ENCODE results near the gene RGS12. TPM values are rescaled to one million over a fixed set of nuclear protein-coding genes. Genes with fewer than 3 reads are reported as not detected.
A peak's percentile ranks its signal among the peaks of the same experiment; 100 is the strongest.

RGS12 gene
- total RNA-seq, 1 experiment from 2014 or later: 23.1 TPM

GRCh38 chr4:3267576-3268394 is 25.0 kb upstream of the RGS12 start:
- H3K27me3 ChIP-seq (replicated peaks; ENCODE audit: control insufficient read depth, insufficient read depth, low read length): no peaks in the 10 kb centered on the region

GRCh38 chr4:3268395-3269104 is 24.3 kb upstream of the RGS12 start:
- no peak for TF ChIP-seq CTCF (IDR thresholded peaks at IDR 0.05; ENCODE audit: insufficient read depth in 1 of 2, low read depth in 1 of 2, low read length in 1 of 2, severe bottlenecking in 1 of 2, unreplicated experiment in 1 of 2)
- Histone ChIP-seq H3K9me3 (no peaks in the 10 kb centered on the region), H3K4me1 (peaks cover 14% of the 10 kb centered on the region), H3K4me3 (ENCODE audit: low read depth, low read length) (no peak overlapping the region), H3K36me3 (ENCODE audit: control insufficient read depth, insufficient read depth, low read length) (no peaks in the 10 kb centered on the region), H3K27me3 (replicated peaks; ENCODE audit: control insufficient read depth, insufficient read depth, low read length) (no peaks in the 10 kb centered on the region)
- H3K4me1 Mint-ChIP-seq (ENCODE audit: low read depth, unreplicated experiment): no peaks in the 10 kb centered on the region
- H3K36me3 Mint-ChIP-seq (ENCODE audit: insufficient read depth, unreplicated experiment): no peaks in the 10 kb centered on the region
- peak in 1 of 2 experiments; percentile 20 for DNase-seq
- no peaks in the 10 kb centered on the region for H3K9me3 Mint-ChIP-seq (ENCODE audit: unreplicated experiment)
- POLR2A ChIA-PET: no interaction called here
- intact Hi-C loops (cut with micrococcal nuclease; ENCODE audit: unreplicated experiment): no loop called here
- H3K27me3 Mint-ChIP-seq (ENCODE audit: insufficient read depth, unreplicated experiment): peaks cover under 1% of the 10 kb centered on the region
- CTCF ChIA-PET: no interaction called here
- H3K27ac Mint-ChIP-seq (ENCODE audit: unreplicated experiment): no peak overlapping the region
- H3K4me3 Mint-ChIP-seq (ENCODE audit: unreplicated experiment): no peak overlapping the region
- no TSS peak for BruUV-seq (replicated peaks)

More at GRCh38 chr4:3267576-3268394, 25.0 kb upstream of the RGS12 start:
- Mint-ChIP-seq H3K27ac (ENCODE audit: unreplicated experiment) (no peak overlapping the region), H3K4me3 (ENCODE audit: unreplicated experiment) (no peak overlapping the region), H3K4me1 (ENCODE audit: low read depth, unreplicated experiment) (no peaks in the 10 kb centered on the region), H3K36me3 (ENCODE audit: insufficient read depth, unreplicated experiment) (no peaks in the 10 kb centered on the region), H3K27me3 (ENCODE audit: insufficient read depth, unreplicated experiment) (peaks cover 6% of the 10 kb centered on the region), H3K9me3 (ENCODE audit: unreplicated experiment) (no peaks in the 10 kb centered on the region)
- ChIA-PET CTCF (no interaction called here), POLR2A (no interaction called here)
- Histone ChIP-seq H3K9me3 (no peaks in the 10 kb centered on the region), H3K4me1 (peaks cover 14% of the 10 kb centered on the region), H3K4me3 (ENCODE audit: low read depth, low read length) (no peak overlapping the region), H3K36me3 (ENCODE audit: control insufficient read depth, insufficient read depth, low read length) (no peaks in the 10 kb centered on the region)
- intact Hi-C loops (cut with micrococcal nuclease; ENCODE audit: unreplicated experiment): no loop called here
- TF ChIP-seq CTCF (IDR thresholded peaks at IDR 0.05; ENCODE audit: insufficient read depth in 1 of 2, low read depth in 1 of 2, low read length in 1 of 2, severe bottlenecking in 1 of 2, unreplicated experiment in 1 of 2): no peak
- DNase-seq: peak; percentile 47 to 58
- no TSS peak for BruUV-seq (replicated peaks)

GRCh38 chr4:3269105-3269927 is 23.5 kb upstream of the RGS12 start:
- ChIA-PET CTCF (no interaction called here), POLR2A (no interaction called here)
- no TSS peak for BruUV-seq (replicated peaks)
- Mint-ChIP-seq H3K4me3 (ENCODE audit: unreplicated experiment) (no peak overlapping the region), H3K9me3 (ENCODE audit: unreplicated experiment) (no peaks in the 10 kb centered on the region), H3K27ac (ENCODE audit: unreplicated experiment) (no peak overlapping the region), H3K4me1 (ENCODE audit: low read depth, unreplicated experiment) (no peaks in the 10 kb centered on the region), H3K36me3 (ENCODE audit: insufficient read depth, unreplicated experiment) (no peaks in the 10 kb centered on the region), H3K27me3 (ENCODE audit: insufficient read depth, unreplicated experiment) (no peaks in the 10 kb centered on the region)
- intact Hi-C loops (cut with micrococcal nuclease; ENCODE audit: unreplicated experiment): no loop called here
- TF ChIP-seq CTCF (IDR thresholded peaks at IDR 0.05; ENCODE audit: insufficient read depth in 1 of 2, low read depth in 1 of 2, low read length in 1 of 2, severe bottlenecking in 1 of 2, unreplicated experiment in 1 of 2): no peak
- no peaks in the 10 kb centered on the region for H3K9me3 ChIP-seq
- no peak overlapping the region for H3K4me3 ChIP-seq (ENCODE audit: low read depth, low read length)
- H3K4me1 ChIP-seq: peaks cover 14% of the 10 kb centered on the region
- no peaks in the 10 kb centered on the region for H3K27me3 ChIP-seq (replicated peaks; ENCODE audit: control insufficient read depth, insufficient read depth, low read length)
- peak in 1 of 2 experiments; percentile 26 for DNase-seq
- no peaks in the 10 kb centered on the region for H3K36me3 ChIP-seq (ENCODE audit: control insufficient read depth, insufficient read depth, low read length)

Data from Caco-2 (cell line).